ENCODE measurements around the gene FCGR3A.
"Not testable (repeated sequence)": the region's sequence is repeated elsewhere in the genome, so short reads cannot be mapped to it uniquely, and the experiment has no call there.

FCGR3A gene

DNA sequence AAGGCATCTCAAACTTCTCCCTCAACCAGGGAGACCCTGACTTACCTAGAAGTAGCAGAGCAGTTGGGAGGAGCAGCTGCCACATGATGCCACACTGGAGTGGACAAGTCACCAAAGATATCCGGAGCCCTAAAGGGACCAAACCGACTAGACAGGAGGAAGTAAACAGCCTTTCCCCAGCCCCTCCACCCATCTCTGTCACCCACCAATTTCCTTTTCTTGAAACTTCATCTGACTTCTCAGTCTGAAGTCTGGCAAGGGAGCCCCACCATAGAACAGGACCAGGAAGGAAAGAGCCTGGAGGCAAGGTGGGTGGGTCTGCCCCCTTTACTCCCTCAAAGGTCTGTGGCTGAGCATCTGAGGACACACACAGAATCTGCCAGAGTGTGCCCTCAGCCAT, at the start of gene FCGR3A:
Gene FCGR3A (minus strand): TSS at position 167 of the 400 bp plus-strand sequence. CDS start 82 bp downstream, at position 85.
- DNase-seq = no peak

DNA sequence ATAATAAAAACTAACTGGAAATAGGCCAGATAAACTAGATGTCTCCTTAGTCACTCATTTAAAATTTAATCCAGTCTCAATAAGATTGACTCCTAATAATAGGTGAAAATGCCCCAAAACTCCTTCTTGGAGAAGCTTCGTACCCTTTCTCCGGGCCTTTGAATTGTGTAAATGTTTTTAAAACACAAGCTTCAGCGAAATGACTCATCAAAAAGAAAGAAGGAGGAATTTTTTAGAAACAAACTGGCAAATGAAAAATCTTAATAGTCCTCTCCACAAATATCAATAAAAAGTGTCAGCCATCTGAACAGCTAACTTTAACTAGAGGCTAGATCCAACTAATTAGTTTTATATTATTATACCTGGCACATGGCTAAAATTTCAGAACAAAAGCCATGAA, 47.5 kb upstream of the FCGR3A start:
- DNase-seq = not testable (repeated sequence)

DNA sequence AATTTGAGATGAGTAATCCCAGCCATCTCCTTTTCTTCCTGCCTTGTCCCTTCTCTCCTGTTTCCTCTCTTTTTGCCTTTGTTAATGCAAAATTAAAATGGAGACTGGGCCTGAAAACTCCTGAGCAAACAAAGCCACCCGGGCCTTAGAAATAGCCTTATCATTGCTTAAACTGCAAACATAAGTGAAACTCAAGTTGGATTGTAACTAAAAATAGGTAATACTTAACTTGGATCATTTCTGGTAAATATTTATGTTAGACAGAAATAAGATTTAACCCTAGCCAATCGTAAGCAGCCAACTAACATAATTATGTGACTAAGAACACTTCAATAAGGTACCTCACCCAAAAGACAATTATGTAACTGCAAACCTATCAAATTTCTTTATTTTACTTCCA, 46.0 kb upstream of the FCGR3A start:
- not testable (repeated sequence) for DNase-seq

DNA sequence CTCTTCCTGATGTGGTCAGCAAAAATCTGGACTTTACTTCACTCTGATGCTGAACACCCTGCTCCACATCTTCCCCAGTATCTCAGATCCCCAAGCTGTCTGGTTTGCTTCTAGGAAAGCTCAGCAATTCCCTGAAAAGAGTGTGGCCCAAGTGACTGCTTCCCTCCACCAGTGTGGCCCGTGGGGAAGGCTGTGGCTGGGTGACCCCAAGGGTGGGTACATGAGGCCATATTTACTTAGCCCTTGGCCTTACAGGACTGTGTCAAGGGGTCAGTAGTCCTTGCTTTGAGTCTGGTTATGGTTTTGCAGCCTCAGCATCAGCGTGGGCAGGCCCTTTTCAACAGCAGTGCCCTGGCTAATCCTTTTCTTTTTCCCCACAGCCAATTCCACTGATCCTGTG, 45.6 kb upstream of the FCGR3A start:
- DNase-seq = not testable (repeated sequence)

DNA sequence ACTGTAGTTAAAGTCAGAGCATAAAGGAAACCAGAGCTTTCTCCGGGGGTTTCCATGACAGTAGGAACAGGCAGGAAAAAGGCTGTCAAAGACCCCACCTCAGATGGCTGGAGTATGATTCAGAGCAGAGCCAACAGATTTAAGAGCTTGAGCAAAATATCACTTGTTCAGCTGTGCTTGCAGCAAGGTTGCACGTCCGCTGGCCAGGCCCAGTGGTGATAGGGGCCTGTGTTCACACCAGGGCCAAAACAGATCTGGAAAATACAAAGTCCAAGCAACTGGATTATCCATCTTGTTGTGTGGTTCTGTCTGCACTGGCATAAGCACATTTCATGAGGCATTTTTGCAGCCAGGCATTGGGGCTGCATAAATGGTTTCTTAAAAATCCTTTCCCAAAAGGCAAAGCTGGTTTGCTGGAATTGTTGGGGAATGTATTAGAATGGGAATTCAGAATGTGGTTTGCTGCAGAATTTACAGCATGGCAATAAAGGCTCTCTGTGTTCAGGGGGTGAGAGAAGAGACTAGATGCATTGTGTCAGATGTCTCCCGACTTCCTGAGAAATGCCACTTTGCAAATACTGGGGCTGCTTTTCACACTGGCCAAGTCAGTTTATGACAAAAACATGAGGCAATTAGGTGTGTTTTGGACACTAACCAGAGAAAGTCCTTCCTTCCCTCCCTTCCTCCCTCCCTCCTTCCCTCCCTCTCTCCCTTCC, 44.8 kb upstream of the FCGR3A start:
- DNase-seq = not testable (repeated sequence)

DNA sequence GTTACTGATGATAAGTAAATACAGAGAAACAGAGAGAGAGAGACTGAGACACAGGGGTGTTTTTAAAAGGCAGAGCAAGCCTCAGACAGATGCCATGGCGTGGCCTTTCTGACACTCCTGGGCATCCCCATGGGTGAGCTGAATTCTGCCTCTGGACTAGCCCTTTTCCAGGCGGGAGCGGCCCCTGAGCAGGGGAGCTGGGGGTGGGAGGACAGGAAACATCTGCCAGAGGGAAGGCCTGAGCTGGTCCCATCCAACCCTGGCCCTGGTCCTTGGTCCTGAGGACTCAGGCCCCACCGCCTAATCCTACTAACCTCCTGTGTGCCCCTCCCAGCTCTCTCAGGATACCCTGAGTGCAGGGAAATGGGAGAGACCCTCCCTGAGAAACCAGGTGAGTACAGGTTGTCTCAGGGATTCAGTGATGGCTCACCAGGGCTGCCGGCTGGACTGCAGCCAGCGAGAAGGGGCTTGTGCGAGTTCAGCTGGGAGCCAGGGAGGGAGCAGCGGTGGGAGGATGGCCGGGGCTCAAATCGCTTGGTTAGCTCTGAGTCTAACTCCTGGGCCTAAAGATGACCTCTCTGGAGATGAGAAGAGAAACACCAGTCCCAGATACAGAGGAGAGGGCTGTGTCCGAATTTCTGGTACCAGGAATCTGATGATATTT, 43.6 kb upstream of the FCGR3A start:
- not testable (repeated sequence) for DNase-seq

DNA sequence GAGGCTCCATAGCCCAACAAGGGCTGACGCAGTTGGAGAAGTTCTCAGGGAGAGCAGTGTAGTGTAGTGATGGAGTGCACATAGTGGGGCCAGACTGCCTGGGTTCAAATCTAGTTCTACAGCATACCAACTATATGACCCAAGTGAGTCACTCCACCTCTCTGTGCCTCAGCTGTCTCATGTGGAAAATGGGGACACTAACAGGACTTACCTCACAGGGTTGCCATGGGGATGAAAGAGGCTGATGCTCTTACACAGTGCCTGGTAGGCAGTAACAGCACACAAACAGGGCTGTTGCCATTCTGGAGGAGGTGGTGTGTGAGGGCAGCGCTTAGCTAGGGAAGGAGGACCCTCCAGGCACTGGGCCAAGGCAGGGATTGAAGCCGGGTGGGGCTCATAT, 43.0 kb upstream of the FCGR3A start:
- DNase-seq = not testable (repeated sequence)

DNA sequence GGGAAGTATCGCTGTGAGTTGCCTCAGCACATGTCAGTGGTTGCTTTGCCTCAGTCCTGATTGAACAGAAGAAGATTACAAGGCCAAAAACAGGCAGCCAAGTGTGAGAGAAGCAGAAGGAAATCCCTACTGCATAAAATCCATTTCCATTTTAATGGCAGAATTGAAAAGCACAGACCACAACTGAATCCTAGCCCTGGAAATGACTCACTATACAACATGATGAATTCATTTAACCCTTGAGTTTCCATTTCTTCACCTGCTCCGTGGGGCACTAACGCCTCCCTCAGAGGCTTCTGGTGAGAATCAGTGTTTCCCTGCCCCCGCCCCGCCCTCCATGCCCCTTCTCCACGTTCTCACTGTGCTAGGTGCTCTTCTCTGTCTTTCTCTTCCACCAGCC, 40.3 kb upstream of the FCGR3A start:
- not testable (repeated sequence) for DNase-seq

DNA sequence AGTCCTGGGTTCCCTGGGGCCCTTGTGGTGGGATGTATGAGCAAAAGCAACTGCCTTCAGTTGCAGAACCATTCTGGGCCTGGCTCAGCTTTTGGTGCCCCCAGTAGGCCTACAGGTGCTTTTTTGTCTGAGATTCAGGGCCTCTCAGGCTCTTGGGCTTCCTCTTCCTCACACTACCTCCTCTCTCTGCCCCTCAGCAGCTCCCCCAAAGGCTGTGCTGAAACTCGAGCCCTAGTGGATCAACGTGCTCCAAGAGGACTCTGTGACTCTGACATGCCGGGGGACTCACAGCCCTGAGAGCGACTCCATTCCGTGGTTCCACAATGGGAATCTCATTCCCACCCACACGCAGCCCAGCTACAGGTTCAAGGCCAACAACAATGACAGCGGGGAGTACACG, 39.7 kb upstream of the FCGR3A start:
- not testable (repeated sequence) for DNase-seq

DNA sequence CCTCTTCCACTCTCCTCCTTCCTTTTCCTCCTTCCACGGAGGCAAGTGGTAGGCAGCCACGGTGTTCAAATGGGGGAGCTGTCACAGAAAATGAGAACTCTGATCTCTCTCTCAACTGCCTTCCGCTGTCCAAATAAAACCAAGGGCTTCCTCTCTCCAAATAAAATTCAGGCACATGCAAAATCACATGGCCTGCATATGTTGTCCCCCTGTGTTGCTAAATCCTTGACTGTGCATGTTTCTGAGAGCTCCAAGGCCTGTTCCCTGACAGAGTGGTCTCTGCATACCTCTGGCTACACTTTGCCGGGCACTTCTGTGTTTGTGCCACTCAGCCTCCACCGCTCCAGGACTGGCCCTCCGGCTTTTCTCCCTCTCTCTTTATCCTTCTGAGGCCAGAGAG, 39.0 kb upstream of the FCGR3A start:
- DNase-seq = not testable (repeated sequence)

DNA sequence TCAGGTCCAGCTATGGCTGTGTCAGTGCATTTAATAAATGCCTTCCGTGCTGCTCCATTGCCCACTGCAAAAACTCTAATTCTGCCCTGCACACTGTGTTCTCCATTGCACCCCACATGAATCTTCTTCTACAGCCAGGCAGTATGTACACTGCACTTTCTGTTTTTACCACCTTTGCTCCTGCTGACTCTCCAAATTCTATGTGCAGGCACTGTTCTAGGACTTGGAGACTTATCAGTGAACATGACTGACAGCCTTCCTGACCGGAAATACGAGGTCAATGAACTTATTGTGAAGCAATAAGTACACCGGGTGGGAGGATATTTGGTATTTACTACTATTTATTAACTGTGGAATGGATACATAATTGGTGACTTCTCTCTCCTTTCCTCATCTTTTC, 33.3 kb upstream of the FCGR3A start:
- not testable (repeated sequence) for DNase-seq

DNA sequence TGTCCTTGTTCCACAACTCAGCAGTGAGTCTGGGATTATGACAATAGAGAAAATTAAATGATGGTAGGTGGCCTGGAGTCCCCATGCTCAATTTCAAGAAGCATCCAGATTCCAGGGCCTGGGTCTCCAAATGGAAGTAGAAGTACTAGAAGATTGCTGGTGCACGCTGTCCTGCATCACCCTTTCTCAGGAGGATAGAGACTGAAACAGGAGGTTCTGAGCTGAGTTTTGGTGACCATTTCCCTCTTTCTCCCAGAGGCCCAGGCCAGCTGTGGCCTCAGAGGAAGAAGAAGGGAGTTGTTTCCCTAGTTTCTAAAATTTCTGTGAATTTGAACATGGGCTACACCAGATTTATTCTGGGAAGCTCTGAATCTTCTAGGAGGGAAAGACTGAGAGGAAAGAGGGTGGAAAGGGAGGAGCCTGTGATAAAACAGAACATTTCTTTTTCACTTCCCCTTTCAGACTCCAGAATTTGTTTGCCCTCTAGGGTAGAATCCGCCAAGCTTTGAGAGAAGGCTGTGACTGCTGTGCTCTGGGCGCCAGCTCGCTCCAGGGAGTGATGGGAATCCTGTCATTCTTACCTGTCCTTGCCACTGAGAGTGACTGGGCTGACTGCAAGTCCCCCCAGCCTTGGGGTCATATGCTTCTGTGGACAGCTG, 31.4 kb upstream of the FCGR3A start:
- not testable (repeated sequence) for DNase-seq

DNA sequence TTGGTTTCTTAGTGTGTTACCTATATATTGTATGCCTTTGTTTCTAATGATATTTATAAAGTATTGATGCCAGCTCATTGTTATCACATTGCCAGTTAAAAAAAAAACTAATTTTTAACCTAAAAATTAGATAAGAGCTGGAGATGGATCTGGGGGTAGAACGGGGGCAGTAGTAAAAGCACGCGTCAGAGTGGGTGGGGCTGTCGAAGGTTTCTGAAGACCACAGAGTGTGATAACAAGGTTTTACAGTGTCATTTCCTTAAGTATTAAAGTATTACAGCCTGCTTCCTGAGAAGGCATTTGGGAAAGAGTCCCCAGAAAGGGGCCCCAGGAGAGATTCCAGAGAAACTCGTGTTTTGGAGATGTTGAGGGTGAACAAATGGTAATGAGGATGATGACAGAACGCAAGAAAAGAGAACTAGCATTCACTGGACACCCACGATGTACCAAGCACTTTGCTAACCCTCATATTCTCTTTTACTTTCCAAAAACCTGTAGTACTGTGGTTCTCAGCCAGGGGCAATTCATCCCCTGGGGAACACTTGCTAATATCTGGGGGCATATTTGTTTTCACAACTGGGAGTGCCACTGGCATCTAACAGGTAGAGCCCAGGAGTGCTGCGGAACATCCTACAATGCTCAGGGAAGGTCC, 30.4 kb upstream of the FCGR3A start:
- not testable (repeated sequence) for DNase-seq

DNA sequence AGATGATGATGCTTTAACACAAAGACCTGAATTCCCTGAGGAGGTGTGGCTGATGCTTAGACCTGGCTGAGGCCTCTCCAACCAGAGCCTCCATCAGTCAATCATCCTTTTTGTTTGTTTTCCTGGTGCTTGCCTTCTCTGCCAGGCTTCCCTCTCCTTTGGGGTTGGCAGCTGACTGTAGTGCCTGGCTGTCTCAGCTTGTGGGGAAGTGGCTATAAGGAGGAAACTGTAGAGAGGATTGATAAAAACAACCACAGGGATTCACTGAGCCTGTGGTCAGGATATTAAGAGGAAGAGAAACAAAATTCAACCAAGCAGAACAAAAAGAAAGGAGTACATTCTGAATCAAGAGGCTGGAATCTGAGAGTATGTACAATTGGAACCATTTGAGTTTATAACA, 27.1 kb upstream of the FCGR3A start:
- not testable (repeated sequence) for DNase-seq

DNA sequence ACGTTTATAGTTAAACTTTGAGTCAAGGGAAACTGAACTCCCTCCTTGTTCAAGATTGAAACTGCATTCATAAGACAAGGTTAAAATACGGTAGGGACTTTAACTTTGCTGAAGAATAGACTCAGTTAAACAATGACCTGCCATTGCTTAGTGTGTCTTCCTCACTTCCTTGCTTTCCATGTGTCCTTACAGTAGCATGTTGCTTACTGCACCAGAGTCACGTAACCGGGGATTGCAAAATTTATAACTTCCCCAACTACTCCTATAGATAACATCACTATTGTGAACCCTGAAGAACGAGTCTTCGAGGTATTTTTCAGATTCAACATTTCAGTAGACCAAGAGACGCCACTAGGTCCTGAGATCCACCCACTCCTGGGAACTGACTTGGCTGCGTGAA, 22.1 kb upstream of the FCGR3A start:
- DNase-seq = not testable (repeated sequence)

DNA sequence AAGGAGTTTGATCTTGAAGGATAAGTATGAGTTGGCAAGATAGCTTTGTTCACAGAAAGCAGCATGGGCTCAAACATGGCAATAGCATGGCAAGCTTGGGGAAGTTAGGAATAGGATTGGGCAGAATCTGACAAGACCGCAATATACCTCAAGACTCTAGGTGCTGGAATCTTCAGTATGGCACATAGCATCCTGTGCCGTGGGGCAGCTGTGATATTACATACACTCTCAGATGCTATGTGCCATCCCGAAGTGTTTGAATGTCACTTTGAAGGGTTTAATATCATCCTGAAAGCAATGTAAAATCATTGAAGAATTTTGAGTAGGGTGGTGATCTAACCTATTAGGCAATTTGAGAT, 17.0 kb upstream of the FCGR3A start:
- not testable (repeated sequence) for DNase-seq

DNA sequence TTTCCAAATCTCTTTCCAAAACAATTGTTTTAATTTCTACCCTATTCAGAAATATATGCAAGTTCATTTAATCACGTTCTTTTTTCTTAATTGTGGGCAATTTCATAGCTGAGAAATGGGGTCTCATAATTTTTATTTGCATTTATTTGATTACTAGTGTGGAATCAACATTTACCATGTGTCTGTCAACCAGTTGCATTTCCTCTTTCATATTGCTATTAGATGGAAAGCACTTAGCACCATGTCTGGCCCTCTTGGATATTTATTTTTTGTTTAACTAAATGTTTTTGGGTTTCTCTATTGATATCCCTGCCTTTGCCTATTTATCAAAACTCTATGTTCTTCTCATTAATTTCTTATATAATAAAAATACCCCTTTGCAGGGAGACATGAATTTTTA, 13.9 kb upstream of the FCGR3A start:
- not testable (repeated sequence) for DNase-seq

DNA sequence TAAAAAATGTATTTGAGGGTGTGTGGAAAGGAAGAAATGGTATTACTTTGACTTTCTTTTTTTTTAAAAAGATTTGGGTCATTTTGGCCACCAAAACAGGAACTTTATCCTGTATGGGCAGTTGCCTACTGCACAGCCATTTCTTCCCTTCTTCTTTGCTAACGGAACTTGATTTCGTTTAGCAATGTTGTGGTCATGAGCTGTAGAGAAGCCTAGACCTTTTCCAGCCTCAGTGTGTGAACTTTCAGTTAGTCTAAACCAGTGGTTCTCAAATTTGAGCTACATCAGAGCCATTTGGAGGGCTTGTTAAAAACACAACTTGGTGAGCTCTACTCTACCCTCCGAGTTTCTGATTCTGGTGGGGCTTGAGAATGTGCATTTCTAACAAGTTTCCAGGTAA, 12.8 kb upstream of the FCGR3A start:
- not testable (repeated sequence) for DNase-seq

DNA sequence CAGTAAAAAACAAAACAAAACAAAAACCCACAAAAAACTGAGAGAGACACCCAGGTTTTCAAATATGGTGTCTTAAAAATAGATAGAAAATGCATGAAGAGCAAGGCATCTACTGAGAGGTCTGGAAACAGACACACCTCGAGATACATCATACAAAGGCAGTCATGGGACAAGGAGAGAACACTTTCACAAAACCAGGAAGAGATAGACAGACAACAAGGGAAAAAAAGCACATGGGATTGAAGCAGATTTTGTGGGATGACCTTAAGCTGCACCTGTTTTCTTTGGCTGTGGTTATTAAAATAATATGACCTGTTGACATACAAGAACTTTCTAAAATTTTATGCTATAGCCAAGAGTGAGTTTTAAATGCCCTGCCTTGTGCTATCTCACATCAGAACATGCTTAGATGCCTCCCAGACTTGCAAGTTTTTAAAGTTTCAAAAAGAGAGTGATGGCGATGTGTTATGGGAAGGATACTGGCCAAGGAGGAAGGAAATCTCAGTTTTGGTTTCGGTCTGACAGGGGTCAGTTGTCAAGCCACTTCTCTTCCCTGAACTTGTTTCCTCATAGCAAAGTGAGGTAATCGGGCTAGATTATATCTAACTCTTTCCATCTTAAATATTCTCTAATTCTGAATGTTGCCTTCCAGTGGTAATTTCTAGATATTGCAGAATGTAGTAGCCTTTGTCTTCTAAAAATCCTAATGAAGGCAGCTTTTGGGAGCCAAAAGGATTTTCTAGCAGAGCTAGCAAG, 11.5 kb upstream of the FCGR3A start:
- DNase-seq = not testable (repeated sequence)

DNA sequence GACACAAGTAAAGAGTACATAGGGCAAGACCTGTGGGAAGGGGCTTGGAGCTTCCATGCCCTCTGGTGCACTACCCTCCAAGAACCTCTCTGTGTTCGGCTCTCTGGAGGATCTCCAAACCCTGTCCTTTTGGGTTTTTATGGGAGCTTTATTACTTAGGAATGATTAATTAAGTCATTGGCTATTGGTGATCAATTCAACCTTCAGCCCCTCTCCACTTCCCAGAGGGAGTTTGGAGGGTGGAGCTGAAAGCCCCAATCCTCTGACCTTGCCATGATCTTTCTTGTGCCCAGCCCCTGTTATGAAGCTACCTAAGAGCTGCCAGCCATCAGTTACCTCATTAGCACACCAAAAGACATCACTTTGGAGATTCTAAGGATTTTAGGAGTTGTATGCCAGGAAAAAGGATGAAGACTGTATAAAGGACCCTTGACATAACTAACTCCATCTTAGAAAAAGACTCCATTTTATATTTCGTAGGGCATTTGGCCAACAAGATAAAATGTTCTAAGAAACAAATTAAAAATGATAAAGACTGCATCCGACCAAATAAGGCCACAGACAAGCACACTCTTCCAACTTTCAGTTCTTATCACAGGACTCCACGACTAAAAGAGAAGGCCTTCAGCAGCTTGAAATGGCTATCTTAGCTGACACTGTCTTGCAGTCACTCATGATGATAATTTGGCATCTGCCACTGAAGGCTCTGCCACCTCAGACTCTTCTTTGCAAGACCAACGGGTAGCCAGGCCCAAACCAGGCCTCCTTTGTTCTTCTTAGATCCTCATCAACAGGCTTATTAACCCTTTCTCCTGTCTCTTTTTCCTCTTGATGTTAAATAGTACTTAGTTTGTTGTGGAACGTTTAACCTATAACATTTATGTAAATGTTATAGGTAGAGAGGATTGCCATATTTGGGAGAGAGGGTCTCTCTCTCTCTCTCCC, 8.2 kb upstream of the FCGR3A start:
- not testable (repeated sequence) for DNase-seq

DNA sequence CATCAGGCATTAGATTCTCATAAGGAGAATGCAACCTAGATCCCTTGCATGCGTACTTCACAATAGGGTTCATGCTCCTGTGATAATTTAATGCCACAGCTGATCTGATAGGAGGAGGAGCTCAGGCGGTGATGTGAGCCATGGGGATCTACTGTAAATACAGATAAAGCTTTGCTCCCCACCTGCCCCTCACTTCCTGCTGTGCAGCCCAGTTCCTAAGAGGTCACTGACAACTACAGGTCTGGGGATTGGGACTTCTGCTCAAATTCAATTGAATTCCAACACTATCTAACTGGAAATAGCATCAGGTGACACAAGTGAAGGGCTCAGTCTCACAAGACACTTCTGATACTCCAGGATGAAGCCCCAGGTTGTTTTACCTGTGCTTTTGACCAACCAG, 7.4 kb upstream of the FCGR3A start:
- not testable (repeated sequence) for DNase-seq
